H9 (cell line): ENCODE data around the gene DCTN5. TPM values are rescaled to one million over a fixed set of nuclear protein-coding genes. Genes with fewer than 3 reads are reported as not detected.

Source experiments
- DNase-seq: peaks from one replicate; pipeline ENCODE4 v3.0.0-alpha.2; 2017
- H2AFZ ChIP-seq: one replicate; pipeline ENCODE4 v1.6.1; 2013; ENCODE audit warnings: mild to moderate bottlenecking, low read length, control low read depth, moderate library complexity
- H2AK5ac ChIP-seq: 2 replicates; pipeline ENCODE4 v1.6.1; 2013; ENCODE audit warnings: low read length, control low read depth, mixed read lengths; ENCODE audit not compliant: insufficient read length
- H2BK120ac ChIP-seq: one replicate; pipeline ENCODE4 v1.6.1; 2013; ENCODE audit warnings: low read depth, mild to moderate bottlenecking, low read length, control low read depth, inconsistent platforms; ENCODE audit not compliant: poor library complexity, severe bottlenecking
- H2BK12ac ChIP-seq: 2 replicates; pipeline ENCODE4 v1.6.1; 2013; ENCODE audit warnings: low read length, control low read depth, mixed read lengths, low read depth; ENCODE audit not compliant: insufficient read length
- H2BK15ac ChIP-seq: 2 replicates; pipeline ENCODE4 v1.6.1; 2013; ENCODE audit warnings: low read depth, low read length, control low read depth
- H2BK20ac ChIP-seq: one replicate; pipeline ENCODE4 v1.6.1; 2013; ENCODE audit warnings: low read depth, mild to moderate bottlenecking, low read length, control low read depth, inconsistent platforms; ENCODE audit not compliant: poor library complexity, severe bottlenecking
- H2BK5ac ChIP-seq: 2 replicates; pipeline ENCODE4 v1.6.1; 2013; ENCODE audit warnings: low read length, control low read depth, mixed read lengths; ENCODE audit not compliant: insufficient read length
- H3K14ac ChIP-seq: 2 replicates; pipeline ENCODE4 v1.6.1; 2013; ENCODE audit warnings: low read length, control low read depth; ENCODE audit not compliant: insufficient read depth
- H3K18ac ChIP-seq: 2 replicates; pipeline ENCODE4 v1.6.1; 2013; ENCODE audit warnings: low read depth, mild to moderate bottlenecking, mixed read lengths, low read length, control low read depth; ENCODE audit not compliant: insufficient read length
- H3K23ac ChIP-seq: 2 replicates; pipeline ENCODE4 v1.6.1; 2013; ENCODE audit warnings: low read length, control low read depth, mixed read lengths, low read depth; ENCODE audit not compliant: insufficient read length
- H3K23me2 ChIP-seq: 2 replicates; pipeline ENCODE4 v1.6.1; 2013; ENCODE audit warnings: low read depth, mild to moderate bottlenecking, mixed read lengths, low read length, control low read depth; ENCODE audit not compliant: insufficient read length, poor library complexity, severe bottlenecking
- H3K27ac ChIP-seq: 2 replicates; pipeline ENCODE4 v1.5.1; 2013; ENCODE audit warnings: low read length, control low read depth, mixed read lengths, low read depth; ENCODE audit not compliant: insufficient read length
- H3K27me3 ChIP-seq: 2 replicates; pipeline ENCODE4 v1.6.1; 2013; ENCODE audit warnings: low read length, control low read depth, inconsistent platforms; ENCODE audit not compliant: insufficient read depth
- H3K4ac ChIP-seq: 2 replicates; pipeline ENCODE4 v1.6.1; 2013; ENCODE audit warnings: low read depth, mild to moderate bottlenecking, control low read depth, inconsistent platforms, low read length, moderate library complexity
- H3K4me1 ChIP-seq: 2 replicates; pipeline ENCODE4 v1.6.1; 2013; ENCODE audit warnings: low read length, control low read depth, inconsistent platforms; ENCODE audit not compliant: insufficient read depth
- H3K4me2 ChIP-seq: 2 replicates; pipeline ENCODE4 v1.6.1; 2013; ENCODE audit warnings: low read length, control low read depth, mixed read lengths; ENCODE audit not compliant: insufficient read length, insufficient read depth
- H3K56ac ChIP-seq: 2 replicates; pipeline ENCODE4 v1.6.1; 2013; ENCODE audit warnings: low read depth, mild to moderate bottlenecking, mixed read lengths, low read length, control low read depth; ENCODE audit not compliant: insufficient read length
- H3K79me1 ChIP-seq: 2 replicates; pipeline ENCODE4 v1.6.1; 2013; ENCODE audit warnings: low read depth, mild to moderate bottlenecking, moderate library complexity, low read length, control low read depth, inconsistent platforms; ENCODE audit not compliant: insufficient read depth, poor library complexity, severe bottlenecking
- H3K79me2 ChIP-seq: 2 replicates; pipeline ENCODE4 v1.6.1; 2013; ENCODE audit warnings: low read length, control low read depth, inconsistent platforms; ENCODE audit not compliant: insufficient read depth
- H3K9ac ChIP-seq: 2 replicates; pipeline ENCODE4 v1.6.1; 2013; ENCODE audit warnings: low read length, control low read depth, mixed read lengths; ENCODE audit not compliant: insufficient read length; ENCODE audit errors: extremely low read depth
- H3K9me3 ChIP-seq: one replicate; pipeline ENCODE4 v1.6.1; 2013; ENCODE audit warnings: low read depth, low read length, inconsistent platforms; ENCODE audit not compliant: control insufficient read depth
- H3T11ph ChIP-seq: one replicate; pipeline ENCODE4 v1.6.1; 2013; ENCODE audit warnings: mild to moderate bottlenecking, low read length, control low read depth, inconsistent platforms
- H4K20me1 ChIP-seq: one replicate; pipeline ENCODE4 v1.6.1; 2013; ENCODE audit not compliant: control insufficient read depth, insufficient read length, insufficient read depth
- H4K5ac ChIP-seq: 2 replicates; pipeline ENCODE4 v1.6.1; 2013; ENCODE audit warnings: low read depth, mild to moderate bottlenecking, mixed read lengths, low read length, control low read depth; ENCODE audit not compliant: insufficient read length
- H4K8ac ChIP-seq: replicated peaks from 2 replicates; pipeline ENCODE4 v1.6.1; 2013; ENCODE audit warnings: low read length, control low read depth, mixed read lengths, low read depth; ENCODE audit not compliant: insufficient read length
- H4K91ac ChIP-seq: 2 replicates; pipeline ENCODE4 v1.6.1; 2013; ENCODE audit warnings: low read depth, mild to moderate bottlenecking, moderate library complexity, mixed read lengths, low read length, control low read depth; ENCODE audit not compliant: insufficient read length
- H3K27ac Mint-ChIP-seq, 3 experiments: 2 replicates in 2 of 3; 3 replicates in 1 of 3; pipeline ENCODE4 v1.8.0; 2020 to 2021; ENCODE audit warnings: mixed read lengths in 3 of 3, mild to moderate bottlenecking in 1 of 3, moderate library complexity in 1 of 3
- H3K27me3 Mint-ChIP-seq: 2 replicates; pipeline ENCODE4 v1.8.0; 2021; ENCODE audit warnings: low read depth, mild to moderate bottlenecking, moderate library complexity, mixed read lengths
- H3K36me3 Mint-ChIP-seq, 3 experiments: 2 replicates in 2 of 3; 3 replicates in 1 of 3; pipeline ENCODE4 v1.8.0; 2020 to 2021; ENCODE audit warnings: low read depth in 3 of 3, mixed read lengths in 3 of 3; ENCODE audit not compliant: insufficient read depth in 1 of 3
- H3K4me1 Mint-ChIP-seq, 2 experiments: 2 replicates each; pipeline ENCODE4 v1.8.0; 2020; ENCODE audit warnings: mixed read lengths in 2 of 2
- H3K4me3 Mint-ChIP-seq, 2 experiments: 2 replicates in 1 of 2; 3 replicates in 1 of 2; pipeline ENCODE4 v1.8.0; 2020 to 2021; ENCODE audit warnings: mild to moderate bottlenecking in 2 of 2, mixed read lengths in 2 of 2, moderate library complexity in 1 of 2
- H3K9me3 Mint-ChIP-seq, 2 experiments: 2 replicates in 1 of 2; 3 replicates in 1 of 2; pipeline ENCODE4 v1.8.0; 2020; ENCODE audit warnings: mild to moderate bottlenecking in 2 of 2, mixed read lengths in 2 of 2, moderate library complexity in 1 of 2
- WGBS: extraction: QIAGEN DNeasy Blood & Tissue Kit; methylation state at CpG from one replicate; pipeline ENCODE4 v1.1.7; 2013; ENCODE audit warnings: missing lambda C conversion rate, low lambda C conversion rate, mixed read lengths; ENCODE audit not compliant: insufficient read length; ENCODE audit errors: extremely low coverage; 5-methylcytosine and 5-hydroxymethylcytosine counted together
- total RNA-seq: library from RNA; stranded (reverse); gene quantifications from 2 replicates; pipeline ENCODE4 v1.2.1, GENCODE V29; 2021
- TF ChIP-seq, protein P1 (sequence below): fragments of 200-600 bp; sonication (generic); conservative IDR thresholded peaks from 3 replicates; pipeline ENCODE4 v1.8.0; 2021; ENCODE audit warnings: antibody characterized with exemption, mild to moderate bottlenecking

Gene DCTN5
- total RNA-seq, 1 experiment from 2014 or later, result 114 TPM

DNA sequence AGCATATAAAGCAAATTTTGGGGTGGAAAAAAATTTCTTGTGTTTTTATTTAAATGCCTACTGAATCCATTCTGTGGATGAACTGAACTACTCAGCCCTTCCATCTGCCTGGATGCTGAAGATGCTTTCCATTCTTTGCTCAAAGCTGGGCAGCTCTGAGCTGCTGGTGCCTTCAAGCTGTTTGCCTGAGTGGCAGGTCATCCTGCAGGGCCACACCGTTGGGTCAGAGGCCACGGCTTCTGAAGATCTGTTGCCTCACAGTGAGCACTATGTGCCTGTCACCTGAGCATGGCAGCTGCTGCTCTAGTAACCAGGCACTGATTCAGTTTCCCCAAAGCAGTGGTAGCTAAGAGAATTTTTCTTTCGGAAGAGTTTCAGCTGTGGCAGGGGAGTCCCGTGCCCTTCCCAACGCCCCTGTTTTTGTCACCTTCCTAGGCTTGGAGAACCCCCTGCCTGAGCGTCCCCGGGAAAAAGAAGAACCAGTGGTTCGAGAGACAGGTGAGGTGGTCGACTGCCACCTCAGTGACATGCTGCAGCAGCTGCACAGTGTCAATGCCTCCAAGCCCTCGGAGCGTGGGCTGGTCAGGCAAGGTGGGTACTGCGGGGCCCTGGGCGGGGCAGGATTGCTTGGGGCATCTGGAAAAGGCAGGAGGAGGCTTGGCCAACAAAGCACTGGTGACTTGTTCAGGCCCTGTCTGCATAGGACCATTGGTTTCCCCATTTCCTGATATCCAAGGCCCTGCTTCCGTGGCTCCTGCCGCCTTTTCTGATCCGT is 46.0 kb downstream of the DCTN5 start:
- H3K9ac ChIP-seq, result no peak overlapping the region
- no peaks in the 10 kb centered on the region for H3K9me3 ChIP-seq
- no peaks in the 10 kb centered on the region for H3K4me1 ChIP-seq
- no peak overlapping the region for H2AFZ ChIP-seq
- no peak overlapping the region for H4K8ac ChIP-seq
- H3K23me2 ChIP-seq, result no peaks in the 10 kb centered on the region
- no peak overlapping the region for H3T11ph ChIP-seq
- H2BK5ac ChIP-seq, result no peak overlapping the region
- H2BK120ac ChIP-seq, result no peak overlapping the region
- Mint-ChIP-seq H3K36me3 (peaks cover 59 to 93% (median 89%) of the 10 kb centered on the region in 3 experiments), H3K4me1 (no peaks in the 10 kb centered on the region), H3K27me3 (no peaks in the 10 kb centered on the region), H3K9me3 (no peaks in the 10 kb centered on the region), H3K4me3 (no peak overlapping the region), H3K27ac (peak overlapping the region in 2 of 3 experiments; percentile 68 to 70; a peak in 3 of 7 replicates)
- no peak overlapping the region for H2AK5ac ChIP-seq
- H4K91ac ChIP-seq, result no peak overlapping the region
- no peak overlapping the region for H2BK12ac ChIP-seq
- TF ChIP-seq, protein P1, sequence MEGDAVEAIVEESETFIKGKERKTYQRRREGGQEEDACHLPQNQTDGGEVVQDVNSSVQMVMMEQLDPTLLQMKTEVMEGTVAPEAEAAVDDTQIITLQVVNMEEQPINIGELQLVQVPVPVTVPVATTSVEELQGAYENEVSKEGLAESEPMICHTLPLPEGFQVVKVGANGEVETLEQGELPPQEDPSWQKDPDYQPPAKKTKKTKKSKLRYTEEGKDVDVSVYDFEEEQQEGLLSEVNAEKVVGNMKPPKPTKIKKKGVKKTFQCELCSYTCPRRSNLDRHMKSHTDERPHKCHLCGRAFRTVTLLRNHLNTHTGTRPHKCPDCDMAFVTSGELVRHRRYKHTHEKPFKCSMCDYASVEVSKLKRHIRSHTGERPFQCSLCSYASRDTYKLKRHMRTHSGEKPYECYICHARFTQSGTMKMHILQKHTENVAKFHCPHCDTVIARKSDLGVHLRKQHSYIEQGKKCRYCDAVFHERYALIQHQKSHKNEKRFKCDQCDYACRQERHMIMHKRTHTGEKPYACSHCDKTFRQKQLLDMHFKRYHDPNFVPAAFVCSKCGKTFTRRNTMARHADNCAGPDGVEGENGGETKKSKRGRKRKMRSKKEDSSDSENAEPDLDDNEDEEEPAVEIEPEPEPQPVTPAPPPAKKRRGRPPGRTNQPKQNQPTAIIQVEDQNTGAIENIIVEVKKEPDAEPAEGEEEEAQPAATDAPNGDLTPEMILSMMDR, result no peak
- no peak overlapping the region for H3K23ac ChIP-seq
- no peak overlapping the region for H4K5ac ChIP-seq
- no peaks in the 10 kb centered on the region for H3K27me3 ChIP-seq
- H2BK20ac ChIP-seq, result no peak overlapping the region
- no peaks in the 10 kb centered on the region for H4K20me1 ChIP-seq
- H3K4ac ChIP-seq, result no peak overlapping the region
- H3K56ac ChIP-seq, result no peak overlapping the region
- H3K79me1 ChIP-seq, result no peaks in the 10 kb centered on the region
- H3K18ac ChIP-seq, result no peak overlapping the region
- no peak overlapping the region for H3K27ac ChIP-seq
- no peak for DNase-seq
- H3K79me2 ChIP-seq, result no peaks in the 10 kb centered on the region
- no CpG with 5 or more reads among the region's 16 CpGs for WGBS
- no peak overlapping the region for H2BK15ac ChIP-seq
- no peak overlapping the region for H3K4me2 ChIP-seq
- no peak overlapping the region for H3K14ac ChIP-seq
